ENCODE measurements around the gene CEBPA. TPM values are rescaled to one million over a fixed set of nuclear protein-coding genes. Genes with fewer than 3 reads are reported as not detected.
A peak's percentile ranks its signal among the peaks of the same experiment; 100 is the strongest.

The CEBPA gene
- polyA plus RNA-seq, 3 donors, result 17.9 to 76.3 (median 47.5) TPM

GRCh38 chr19:33349319-33350289 lies 47.3 kb upstream of the CEBPA start:
- Mint-ChIP-seq H3K9me3 (peaks cover 0 to 9% (median 0%) of the 10 kb centered on the region in 7 donors), H3K27me3 (ENCODE audit: low read depth in 3 of 3) (peaks cover 9 to 27% (median 26%) of the 10 kb centered on the region in 3 donors), H3K4me3 (no peak overlapping the region), H3K4me1 (peaks cover 4% of the 10 kb centered on the region), H3K36me3 (no peaks in the 10 kb centered on the region), H3K27ac (no peak overlapping the region)
- H4K20me1 ChIP-seq (ENCODE audit: insufficient read depth, low read length), result no peaks in the 10 kb centered on the region
- intact Hi-C loops (cut with micrococcal nuclease), result no loop called here
- H3K79me2 ChIP-seq (ENCODE audit: insufficient read depth, low read length), result no peaks in the 10 kb centered on the region
- no peak overlapping the region for H3K4me3 ChIP-seq (replicated peaks in 1 of 3; ENCODE audit: low read depth in 2 of 3, low read length in 3 of 3)
- no peak overlapping the region for H3K27ac ChIP-seq (ENCODE audit: low read depth in 1 of 2, low read length in 2 of 2)
- no peak for DNase-seq
- no peak overlapping the region for H2AFZ ChIP-seq (ENCODE audit: insufficient read depth, low read depth, low read length, poor library complexity, severe bottlenecking)
- no peaks in the 10 kb centered on the region for H3K36me3 ChIP-seq (replicated peaks in 1 of 2; ENCODE audit: control insufficient read depth in 1 of 2, insufficient read depth in 2 of 2, low read length in 2 of 2)
- 97% methylated on average over 6 of the region's 12 CpGs for whole genome bisulfite sequencing (ENCODE audit: insufficient coverage)
- H3K9me3 ChIP-seq (replicated peaks in 1 of 2; ENCODE audit: control insufficient read depth in 1 of 2, insufficient read depth in 1 of 2, low read length in 2 of 2), result no peaks in the 10 kb centered on the region
- no peak for TF ChIP-seq CTCF (IDR thresholded peaks at IDR 0.05)
- peaks cover 0 to 9% of the 10 kb centered on the region in 2 donors for H3K27me3 ChIP-seq (ENCODE audit: control insufficient read depth in 2 of 2, insufficient read depth in 2 of 2, low read length in 2 of 2)
- H3K9ac ChIP-seq (ENCODE audit: insufficient read depth, low read length, poor library complexity, severe bottlenecking), result no peak overlapping the region
- no peak overlapping the region for H3K4me2 ChIP-seq (replicated peaks; ENCODE audit: extremely low read depth, low read length, poor library complexity, severe bottlenecking)
- no peaks in the 10 kb centered on the region for H3K4me1 ChIP-seq (ENCODE audit: control insufficient read depth in 1 of 2, insufficient read depth in 2 of 2, low read length in 2 of 2)

GRCh38 chr19:33348301-33349010 lies 46.1 kb upstream of the CEBPA start:
- peaks cover 0 to 9% of the 10 kb centered on the region in 2 donors for H3K27me3 ChIP-seq (ENCODE audit: control insufficient read depth in 2 of 2, insufficient read depth in 2 of 2, low read length in 2 of 2)
- Mint-ChIP-seq H3K36me3 (no peaks in the 10 kb centered on the region), H3K27ac (no peak overlapping the region), H3K4me1 (peaks cover 7% of the 10 kb centered on the region), H3K4me3 (peak overlapping the region in 1 of 2 donors; percentile 26), H3K9me3 (peaks cover 0 to 11% (median 0%) of the 10 kb centered on the region in 7 donors), H3K27me3 (ENCODE audit: low read depth in 3 of 3) (peaks cover 11 to 36% (median 33%) of the 10 kb centered on the region in 3 donors)
- no peak overlapping the region for H3K4me2 ChIP-seq (replicated peaks; ENCODE audit: extremely low read depth, low read length, poor library complexity, severe bottlenecking)
- no peaks in the 10 kb centered on the region for H3K4me1 ChIP-seq (ENCODE audit: control insufficient read depth in 1 of 2, insufficient read depth in 2 of 2, low read length in 2 of 2)
- no peaks in the 10 kb centered on the region for H3K9me3 ChIP-seq (replicated peaks in 1 of 2; ENCODE audit: control insufficient read depth in 1 of 2, insufficient read depth in 1 of 2, low read length in 2 of 2)
- TF ChIP-seq CTCF (IDR thresholded peaks at IDR 0.05), result no peak
- H3K9ac ChIP-seq (ENCODE audit: insufficient read depth, low read length, poor library complexity, severe bottlenecking), result no peak overlapping the region
- H3K36me3 ChIP-seq (replicated peaks in 1 of 2; ENCODE audit: control insufficient read depth in 1 of 2, insufficient read depth in 2 of 2, low read length in 2 of 2), result no peaks in the 10 kb centered on the region
- DNase-seq, result no peak
- H4K20me1 ChIP-seq (ENCODE audit: insufficient read depth, low read length), result no peaks in the 10 kb centered on the region
- no peaks in the 10 kb centered on the region for H3K79me2 ChIP-seq (ENCODE audit: insufficient read depth, low read length)
- no peak overlapping the region for H2AFZ ChIP-seq (ENCODE audit: insufficient read depth, low read depth, low read length, poor library complexity, severe bottlenecking)
- no peak overlapping the region for H3K4me3 ChIP-seq (replicated peaks in 1 of 3; ENCODE audit: low read depth in 2 of 3, low read length in 3 of 3)
- no peak overlapping the region for H3K27ac ChIP-seq (ENCODE audit: low read depth in 1 of 2, low read length in 2 of 2)
- intact Hi-C loops (cut with micrococcal nuclease), result no loop called here
- 52% methylated on average over 6 of the region's 12 CpGs for WGBS (ENCODE audit: insufficient coverage)
